SW480 (cell line): Measurements from ENCODE around the gene MMP1.
A peak's percentile ranks its signal among the peaks of the same experiment; 100 is the strongest.

ENCODE experiments used
- DNase-seq: peaks from one replicate; pipeline ENCODE4 v3.0.0-alpha.2; 2016; ENCODE audit warnings: low spot score

Gene MMP1

DNA sequence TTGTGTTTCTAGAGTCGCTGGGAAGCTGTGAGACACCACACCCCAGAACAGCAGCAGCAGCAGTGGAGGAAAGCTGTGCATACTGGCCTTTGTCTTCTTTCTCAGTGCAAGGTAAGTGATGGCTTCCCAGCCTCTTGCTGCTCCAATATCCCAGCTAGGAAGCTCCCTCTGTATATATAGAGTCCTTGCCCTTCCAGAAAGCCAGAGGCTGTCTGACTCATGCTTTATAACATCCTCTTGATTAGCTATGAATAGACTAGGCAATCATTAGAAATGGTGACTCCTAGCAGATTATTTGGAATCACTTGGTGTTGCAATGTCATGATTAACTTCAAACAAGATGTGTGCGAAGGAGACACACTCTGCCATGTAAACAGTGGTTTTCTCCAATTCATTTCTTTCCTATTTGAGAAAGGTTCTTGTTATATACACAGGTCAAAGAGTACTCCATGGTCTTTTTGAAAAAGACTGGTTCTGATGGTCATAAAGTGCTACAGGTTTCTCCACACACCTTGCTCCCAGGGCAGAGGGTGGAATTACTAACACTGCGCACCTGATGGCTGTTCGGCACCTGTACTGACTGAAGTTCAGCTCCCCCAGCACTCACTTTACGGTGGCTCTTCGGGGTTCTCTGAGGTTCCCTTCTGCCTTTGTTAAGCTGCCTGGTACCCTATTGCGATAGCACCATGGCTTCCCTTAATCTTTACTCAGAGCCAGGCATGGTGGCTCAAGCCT, at the start of gene MMP1:
MMP1 (minus strand) TSS at position 149 of the 735 bp plus-strand sequence; CDS start at position 81, 68 bp downstream.
- DNase-seq: peak; percentile 14

DNA sequence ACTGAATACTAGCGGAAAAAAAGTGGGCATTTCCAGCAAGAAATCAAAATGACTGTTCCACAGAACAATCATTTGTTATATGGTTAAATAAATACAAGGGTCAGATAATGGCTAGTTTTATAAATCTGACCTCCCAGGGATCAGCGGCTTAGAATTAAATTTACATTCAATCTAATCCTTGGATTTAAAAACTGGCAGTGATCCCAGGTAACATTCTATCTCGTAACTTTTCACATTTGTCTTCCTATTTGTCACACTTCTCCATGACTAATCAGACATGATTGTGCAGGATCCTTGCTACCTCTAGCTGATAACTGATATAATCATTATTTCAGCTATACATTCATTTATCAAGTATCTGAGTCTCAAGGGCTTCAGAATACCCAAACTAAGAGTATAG, 48.3 kb upstream of the MMP1 start:
- no peak for DNase-seq

DNA sequence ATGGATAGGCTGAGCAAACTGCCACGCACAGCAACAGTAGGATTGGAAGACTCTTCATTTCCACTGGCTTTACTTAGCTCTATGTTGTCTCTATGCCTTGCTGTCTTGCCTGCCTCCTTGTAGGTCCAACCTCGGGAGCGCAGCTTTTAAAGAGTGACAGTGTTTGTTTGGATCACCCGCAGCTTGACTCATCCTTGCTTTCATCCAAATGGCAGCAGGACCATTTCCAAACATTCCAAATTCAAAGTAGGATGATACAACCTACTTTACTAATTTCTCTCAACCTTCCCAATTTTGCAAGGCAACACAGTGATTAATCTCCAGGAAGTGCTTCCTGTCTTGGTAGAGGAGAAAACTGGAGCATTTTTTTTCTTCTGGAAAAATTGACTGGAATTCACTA, 45.5 kb upstream of the MMP1 start, which contains the start of gene MMP3:
MMP3 (minus strand) TSS at position 121 of the 400 bp plus-strand sequence; CDS start at position 58, 63 bp downstream.
- no peak for DNase-seq

DNA sequence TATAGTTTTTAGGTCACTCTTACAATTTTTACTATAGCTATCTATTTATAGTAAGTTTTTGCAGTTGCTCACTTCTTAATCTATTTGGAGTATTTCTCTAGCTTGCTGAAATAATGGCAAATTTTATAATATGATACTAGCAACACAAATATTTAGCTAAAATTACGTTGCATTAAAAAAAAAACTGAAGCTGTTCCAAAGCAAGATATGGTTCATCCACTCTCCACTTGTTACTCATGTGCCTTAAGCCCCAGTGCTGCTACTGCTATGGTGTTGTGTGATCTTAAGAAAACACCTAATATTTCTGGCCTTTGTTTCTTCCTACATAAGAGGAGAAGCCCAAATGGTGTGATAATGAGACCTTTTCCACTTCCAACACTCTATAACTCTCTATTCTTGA, 45.0 kb upstream of the MMP1 start:
- DNase-seq: no peak

DNA sequence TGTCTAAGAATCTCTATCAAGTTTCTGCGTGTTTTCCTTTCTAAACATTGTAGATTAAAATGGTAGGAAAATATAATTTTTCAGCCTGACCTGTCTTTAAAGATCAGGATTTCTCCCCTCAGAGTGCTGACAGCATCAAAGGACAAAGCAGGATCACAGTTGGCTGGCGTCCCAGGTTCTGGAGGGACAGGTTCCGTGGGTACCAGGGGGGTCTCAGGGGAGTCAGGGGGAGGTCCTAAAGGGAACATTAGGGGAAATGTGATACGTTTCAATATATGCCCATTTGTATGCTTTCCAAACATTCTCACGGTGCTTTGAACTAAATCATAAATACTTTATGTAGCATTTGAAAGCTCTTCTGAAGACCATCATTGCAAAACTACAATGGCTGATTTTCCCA, 42.1 kb upstream of the MMP1 start:
- DNase-seq: no peak

DNA sequence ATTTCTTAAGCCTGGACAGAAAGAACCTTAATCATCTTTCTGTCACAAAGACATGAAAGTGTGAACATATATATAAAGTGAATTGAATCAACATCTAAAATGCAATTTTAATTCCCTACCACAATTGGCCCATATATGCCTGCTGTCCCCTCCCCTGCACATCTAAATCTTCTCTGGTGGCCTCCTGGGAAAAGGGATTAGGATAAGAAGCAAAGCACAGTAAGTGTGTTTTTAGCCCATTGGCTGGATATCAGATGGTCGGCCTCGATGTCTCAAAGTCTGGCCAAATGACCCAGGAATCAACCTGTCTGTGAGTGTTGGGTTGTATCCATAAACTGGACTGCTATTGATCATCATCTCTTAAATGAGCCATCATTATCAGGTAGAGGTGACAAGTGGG, 39.7 kb upstream of the MMP1 start:
- DNase-seq: no peak

DNA sequence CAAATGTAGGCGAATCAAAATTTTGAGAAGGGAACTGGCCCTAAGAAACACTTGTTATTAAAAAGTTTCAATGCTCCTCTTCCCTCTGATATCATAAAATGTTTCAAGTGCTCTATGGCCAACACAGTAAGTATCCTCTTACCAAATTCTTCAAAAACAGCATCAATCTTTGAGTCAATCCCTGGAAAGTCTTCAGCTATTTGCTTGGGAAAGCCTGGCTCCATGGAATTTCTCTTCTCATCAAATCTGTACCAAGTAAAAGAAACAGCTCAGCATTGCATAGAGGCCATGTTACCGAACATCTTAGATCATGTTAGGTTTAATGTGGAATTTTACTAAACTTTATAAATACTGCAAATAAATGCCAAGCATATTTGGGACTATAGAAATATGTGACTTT, 39.2 kb upstream of the MMP1 start:
- no peak for DNase-seq

DNA sequence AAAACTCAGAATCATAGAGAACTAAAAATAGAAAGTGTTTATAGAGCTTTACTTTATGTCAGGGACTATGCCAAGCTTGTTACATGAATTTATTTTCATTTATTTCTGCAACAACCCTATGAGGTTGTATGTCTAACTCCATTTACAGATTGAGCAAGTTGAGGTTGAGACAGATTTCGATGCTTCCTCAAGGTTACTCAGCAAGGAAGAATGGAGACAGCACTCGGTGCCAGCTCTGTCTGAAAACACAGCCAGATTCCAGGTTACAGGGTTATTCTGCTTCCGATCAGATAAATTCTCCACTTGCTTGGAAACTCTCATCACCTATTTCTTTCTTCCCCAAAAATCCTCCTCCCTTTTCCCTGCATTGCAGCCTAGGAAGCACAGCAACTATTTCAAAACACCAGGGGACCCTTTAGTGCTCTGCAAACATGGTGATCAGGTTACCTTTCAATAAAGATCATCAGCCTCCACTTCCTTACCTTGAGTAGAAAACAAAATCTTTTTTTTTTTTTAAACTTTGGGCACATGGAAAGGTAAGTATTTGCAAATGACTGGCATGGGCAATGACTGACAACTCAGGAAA, 38.4 kb upstream of the MMP1 start:
- no peak for DNase-seq

DNA sequence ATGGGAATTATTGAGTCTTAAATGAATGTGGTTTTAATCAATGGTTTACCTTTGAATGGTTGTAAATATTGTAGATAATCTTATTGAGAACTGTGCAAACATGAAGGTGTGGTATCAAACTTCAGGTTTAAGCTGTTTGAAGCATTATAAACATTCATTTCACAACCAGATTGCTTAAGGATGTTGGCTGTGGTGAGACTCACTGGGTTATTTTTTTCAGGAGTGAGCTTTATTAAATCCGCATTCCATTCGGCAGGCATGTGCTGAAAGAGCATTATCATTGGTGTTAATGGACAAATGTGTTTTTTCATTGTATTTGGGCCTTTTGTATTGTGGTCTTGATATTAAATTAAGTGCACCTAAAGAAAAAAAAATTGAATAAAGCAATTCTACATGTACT, 35.8 kb upstream of the MMP1 start:
- DNase-seq: no peak

DNA sequence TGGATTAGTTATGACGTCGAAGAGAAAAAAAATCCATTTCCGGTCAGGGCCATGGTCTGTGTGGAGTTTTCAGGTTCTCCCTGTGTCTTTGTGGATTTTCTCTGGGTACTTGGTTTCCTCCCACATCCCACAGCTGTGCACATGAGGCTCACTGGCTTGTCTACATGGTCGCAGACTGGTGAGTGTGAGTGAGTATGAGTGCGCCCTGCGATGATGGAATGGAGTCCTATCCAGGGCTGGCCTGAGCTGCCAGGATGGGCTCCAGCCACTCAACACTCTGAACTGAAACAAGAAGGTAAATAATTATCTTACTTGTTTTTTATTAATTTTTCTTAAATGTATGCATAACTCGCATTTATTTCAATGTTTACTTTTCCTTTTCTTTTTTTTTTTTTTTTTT, 34.7 kb upstream of the MMP1 start:
- no peak for DNase-seq

DNA sequence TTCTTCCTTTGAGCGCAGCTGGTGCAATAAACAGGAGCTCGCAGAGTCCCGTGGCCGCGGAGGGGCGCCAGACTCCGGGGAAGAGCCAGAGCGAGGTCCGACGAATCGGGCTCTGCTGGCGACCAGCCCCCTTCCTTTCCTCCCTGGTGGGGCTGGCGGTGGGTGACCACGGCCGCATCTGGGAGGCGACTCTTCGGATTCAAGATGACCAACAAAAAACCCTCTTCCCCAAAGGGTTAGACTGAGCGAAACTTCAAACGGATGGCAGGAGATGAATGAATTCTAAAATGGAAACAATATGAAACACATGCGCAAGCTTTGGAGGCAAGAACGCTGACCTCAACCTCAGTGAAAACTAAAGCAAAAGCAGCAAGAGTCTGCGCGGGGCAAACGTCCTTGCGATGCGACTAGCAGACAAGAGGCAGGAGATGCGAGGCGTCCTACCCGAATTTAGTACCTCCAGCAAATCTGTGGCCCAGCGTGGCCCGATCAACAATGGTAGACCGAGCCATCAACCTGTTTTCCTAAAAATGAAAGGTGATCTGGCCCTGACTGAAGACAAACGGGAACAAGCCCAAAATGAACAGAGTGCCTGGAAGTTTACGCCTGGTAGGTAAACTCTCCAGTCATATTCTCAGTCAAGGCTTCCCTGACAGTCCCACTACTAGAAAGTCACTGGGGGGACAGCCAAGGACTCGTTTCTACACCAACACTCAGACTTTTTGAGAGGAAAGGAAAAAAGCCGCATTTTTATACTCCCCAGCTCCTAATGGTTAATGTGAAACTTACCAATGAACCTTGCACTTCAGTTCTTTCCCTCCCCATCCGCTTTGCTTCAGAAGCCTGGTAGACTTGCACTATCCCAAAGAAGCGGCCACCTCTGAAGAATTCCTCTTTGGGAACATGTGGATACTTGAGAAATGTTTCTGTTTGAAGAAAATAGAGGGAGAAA, 33.8 kb upstream of the MMP1 start:
- DNase-seq: no peak

DNA sequence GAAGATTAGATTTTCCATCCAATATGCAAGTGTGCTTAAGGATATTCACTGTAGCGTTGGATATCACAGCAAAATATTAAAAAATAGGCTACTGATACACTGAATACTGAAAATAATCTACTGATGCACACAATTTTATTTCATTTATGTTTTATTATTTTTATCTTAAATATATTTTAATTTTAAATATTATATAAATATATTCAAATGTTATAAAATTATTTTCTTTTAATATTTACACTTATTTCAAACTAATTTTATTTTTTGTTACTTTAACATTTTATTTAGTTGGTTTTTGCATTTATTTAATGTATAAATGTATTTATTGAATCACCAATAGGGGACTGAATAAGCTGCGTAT, 33.1 kb upstream of the MMP1 start:
- no peak for DNase-seq

DNA sequence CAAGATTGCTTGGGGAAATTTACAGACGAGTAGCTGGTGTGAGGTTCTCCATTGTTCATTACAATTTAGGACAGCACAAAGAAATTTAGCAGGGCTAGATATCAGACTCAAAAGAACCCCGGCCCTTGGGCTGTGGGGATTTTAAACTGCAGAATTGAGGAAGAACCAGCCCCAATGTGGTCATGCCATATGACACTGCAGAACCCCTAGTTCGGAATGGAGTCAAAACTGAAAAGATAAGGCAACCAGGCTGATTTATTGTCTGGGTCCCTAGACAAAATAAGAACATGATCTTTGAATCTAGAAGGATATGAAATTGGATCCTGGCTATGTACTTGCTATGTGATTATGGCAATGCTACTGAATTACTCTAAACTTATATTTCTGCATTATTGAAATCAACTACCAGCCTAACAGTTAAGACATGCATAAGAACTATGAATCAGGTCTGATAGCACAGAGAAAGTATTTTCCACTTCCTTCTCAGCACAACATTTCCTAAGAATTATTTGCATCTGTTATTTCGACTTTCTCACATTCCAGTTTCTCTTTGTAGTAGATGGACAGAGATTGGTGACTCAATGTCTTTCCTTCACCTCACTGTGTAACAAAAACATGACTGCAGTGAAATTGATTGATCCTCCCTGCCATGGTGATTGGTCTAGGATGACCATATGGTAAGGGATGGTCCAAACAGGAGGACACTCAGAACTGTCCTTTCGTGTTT, 32.2 kb upstream of the MMP1 start:
- no peak for DNase-seq

DNA sequence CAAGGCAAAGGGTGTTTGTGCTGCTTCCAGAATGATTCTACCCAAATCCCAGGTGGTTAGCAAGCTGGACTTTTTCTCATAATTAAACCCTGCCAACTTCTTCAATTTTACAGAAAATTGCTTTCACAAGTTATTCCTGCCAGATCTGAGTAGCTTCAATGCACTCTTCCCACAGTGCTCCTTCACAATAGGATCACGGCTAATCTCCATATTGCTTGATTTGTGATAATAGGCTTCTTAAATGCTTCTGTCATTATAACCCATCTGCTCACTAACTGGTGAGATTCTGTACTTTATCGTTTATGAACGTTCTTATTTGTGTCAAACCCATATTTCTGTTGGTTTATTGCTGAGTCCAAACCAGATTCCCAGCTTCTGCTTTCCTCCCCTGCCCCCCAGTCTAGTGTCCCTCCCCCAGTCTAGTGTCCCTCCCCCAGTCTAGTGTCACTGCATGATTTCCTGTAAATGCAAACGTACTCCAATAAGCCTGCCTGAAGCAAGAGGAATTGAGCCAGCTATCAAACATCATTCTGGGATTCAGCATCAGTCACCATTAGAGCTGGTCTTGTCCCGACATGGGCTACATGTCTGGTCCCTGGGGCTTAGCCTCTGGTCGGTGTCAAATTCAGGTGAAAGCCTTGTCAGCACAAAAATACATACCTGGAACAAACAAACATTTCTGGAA, 31.5 kb upstream of the MMP1 start:
- no peak for DNase-seq

DNA sequence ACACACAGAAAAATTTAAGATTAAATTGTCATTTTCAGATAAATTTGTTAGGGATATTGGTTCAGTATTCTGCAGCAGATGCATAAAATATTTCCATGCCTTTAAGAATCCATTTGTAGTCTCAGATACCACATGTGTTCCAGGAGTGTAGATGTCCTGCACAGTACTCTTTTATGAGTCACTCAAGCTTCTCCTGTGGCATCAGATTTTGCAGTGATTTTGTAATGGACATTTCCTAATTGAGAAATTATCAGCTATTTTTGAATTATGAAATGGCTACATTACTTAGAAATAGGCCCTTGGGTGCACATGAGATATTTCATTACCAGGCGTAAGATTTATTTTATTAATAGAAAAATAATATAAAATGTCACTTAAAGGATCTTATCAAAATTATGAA, 26.6 kb upstream of the MMP1 start:
- DNase-seq: no peak

DNA sequence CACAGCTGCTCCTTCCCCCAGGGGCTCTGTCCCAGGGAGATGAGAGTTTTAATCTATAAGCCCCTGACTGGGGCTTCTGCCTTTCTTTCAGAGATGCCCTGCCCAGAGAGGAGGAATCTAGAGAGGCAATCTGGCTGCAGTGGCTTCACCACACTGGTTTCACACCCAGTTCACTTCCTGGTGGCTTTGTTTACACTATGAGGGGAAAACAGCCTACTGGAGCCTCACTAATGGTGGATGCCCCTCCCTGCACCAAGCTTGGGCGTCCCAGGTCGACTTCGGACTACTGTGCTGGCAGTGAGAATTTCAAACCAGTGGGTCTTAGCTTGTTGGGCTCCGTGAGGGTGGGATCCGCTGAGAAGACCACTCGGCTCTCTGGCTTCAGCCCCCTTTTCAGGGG, 21.5 kb upstream of the MMP1 start:
- no peak for DNase-seq

DNA sequence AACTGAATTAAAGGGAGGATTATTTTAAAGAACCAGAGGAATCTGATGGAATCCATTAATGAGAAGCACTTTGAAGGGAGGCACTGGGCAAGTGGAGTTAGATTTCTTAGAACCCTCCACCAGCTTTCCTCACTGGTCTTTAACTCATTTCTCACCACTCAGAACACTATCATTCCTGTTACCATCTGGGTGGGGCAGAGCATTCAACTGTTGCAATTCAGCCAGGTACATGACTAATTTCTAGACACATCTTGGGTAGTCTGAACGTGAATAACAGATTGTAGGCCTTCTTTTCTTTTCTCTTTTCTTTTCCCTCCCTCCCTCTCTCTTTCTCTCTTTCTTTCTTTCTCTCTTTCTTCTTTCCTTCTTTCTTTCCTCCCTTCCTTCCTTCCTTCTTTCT, 15.5 kb upstream of the MMP1 start:
- no peak for DNase-seq

DNA sequence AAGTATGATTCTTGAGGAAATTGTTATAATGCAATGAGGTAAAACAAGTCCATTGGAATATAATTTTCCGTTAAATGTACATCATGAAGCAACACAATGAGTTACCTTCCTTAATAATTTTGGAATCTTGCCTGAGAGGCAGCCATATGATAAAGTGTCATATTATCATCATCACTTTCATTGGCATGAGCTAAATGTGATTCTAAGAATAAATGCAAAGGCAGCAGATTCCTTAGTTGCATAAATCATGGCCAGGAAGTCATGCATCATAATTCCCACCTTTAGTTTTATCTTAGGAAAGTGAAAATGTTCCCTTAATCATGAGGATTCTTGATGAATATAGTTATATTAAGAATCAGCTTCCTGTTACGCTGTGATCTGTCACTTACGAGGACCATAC, 14.2 kb upstream of the MMP1 start:
- DNase-seq: no peak

DNA sequence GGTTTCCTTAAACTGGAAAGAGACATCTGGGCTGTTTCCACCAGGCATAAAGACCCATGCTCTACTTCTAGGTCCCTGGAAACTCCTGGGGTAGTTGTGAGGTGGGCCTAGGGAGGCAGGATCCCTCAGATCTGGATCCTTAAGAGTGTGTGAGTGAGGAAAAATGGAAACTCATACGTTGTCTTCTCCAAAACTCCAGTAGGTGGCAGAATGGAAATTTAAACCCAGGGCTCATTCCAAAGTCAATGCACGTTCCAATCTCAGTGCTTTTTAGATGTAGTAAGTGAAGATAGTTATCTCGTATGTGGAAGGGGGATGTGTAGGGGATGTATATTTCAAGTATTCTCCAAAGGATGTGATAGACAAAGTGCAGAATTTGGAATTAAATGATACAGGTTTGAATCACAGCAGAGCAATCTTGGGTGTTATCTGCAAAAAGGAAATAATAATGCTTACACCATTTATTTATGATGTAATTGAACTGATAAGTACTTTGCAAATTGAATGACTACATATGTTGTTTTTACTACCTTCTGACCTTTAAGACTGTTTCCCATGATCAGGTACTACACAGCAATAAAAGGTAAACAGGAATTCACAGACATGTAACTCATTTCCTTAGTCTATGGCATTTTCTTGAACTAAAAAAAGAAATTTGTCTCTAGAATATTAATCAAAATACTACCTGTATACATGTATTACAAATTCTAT, 13.1 kb upstream of the MMP1 start:
- DNase-seq: peak; percentile 34

DNA sequence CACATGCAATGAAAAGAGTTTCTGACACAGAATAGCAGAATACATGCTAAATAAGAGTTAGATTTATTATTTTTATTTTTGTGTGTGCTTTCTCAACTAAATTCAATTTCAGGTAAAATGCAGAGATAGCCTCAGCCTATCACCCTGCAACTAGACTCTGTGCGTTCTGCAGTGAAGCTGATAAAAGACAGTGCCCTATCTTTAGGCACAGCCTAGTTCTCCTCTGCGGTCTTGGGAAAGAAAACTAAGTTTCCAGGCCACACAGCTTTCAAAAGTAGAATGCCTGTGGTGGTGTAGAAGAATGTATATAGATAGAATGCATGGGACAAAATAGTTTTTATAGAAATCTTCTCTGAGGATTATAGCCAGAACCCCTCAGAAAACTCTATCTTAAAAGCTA, 12.0 kb upstream of the MMP1 start:
- no peak for DNase-seq

DNA sequence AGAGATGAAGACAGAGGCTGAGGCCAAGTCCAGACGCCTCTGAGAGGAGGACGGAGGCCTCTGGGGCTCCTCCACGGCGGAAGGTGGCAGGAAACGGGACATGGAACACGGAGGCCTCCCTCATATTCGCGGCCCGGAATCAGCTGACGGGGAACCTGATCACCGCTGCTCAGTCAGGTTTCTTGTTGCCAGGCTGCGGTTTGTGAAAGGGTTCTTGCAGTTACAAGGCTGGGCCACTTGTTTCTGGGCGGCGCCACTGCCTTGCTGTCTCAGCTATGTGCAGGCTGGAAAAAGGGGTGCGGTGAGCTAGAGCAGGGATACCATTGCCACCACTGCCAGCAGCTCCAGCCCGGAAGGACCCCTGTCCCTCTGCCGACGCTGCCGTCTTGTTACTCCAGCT, 10.0 kb upstream of the MMP1 start:
- peak; percentile 31 for DNase-seq
